Endothelial cell (in vitro differentiated cells): Measurements from ENCODE around the gene IFIT2. TPM values are rescaled to one million over a fixed set of nuclear protein-coding genes. Genes with fewer than 3 reads are reported as not detected.
A peak's percentile ranks its signal among the peaks of the same experiment; 100 is the strongest.

Experiments
- DNase-seq: peaks from one replicate; pipeline ENCODE4 v3.0.0; 2021; ENCODE audit warnings: low spot score
- H3K27ac Mint-ChIP-seq: one replicate; pipeline ENCODE4 v1.8.0; 2021; ENCODE audit warnings: mixed read lengths, inconsistent platforms; ENCODE audit not compliant: unreplicated experiment
- H3K27me3 Mint-ChIP-seq: one replicate; pipeline ENCODE4 v1.8.0; 2021; ENCODE audit warnings: mild to moderate bottlenecking, moderate library complexity, mixed read lengths, inconsistent platforms; ENCODE audit not compliant: unreplicated experiment
- H3K36me3 Mint-ChIP-seq: one replicate; pipeline ENCODE4 v1.8.0; 2021; ENCODE audit warnings: mild to moderate bottlenecking, low read depth, mixed read lengths, inconsistent platforms; ENCODE audit not compliant: unreplicated experiment
- H3K4me1 Mint-ChIP-seq: one replicate; pipeline ENCODE4 v1.8.0; 2021; ENCODE audit warnings: mild to moderate bottlenecking, mixed read lengths, inconsistent platforms; ENCODE audit not compliant: unreplicated experiment
- H3K4me3 Mint-ChIP-seq: one replicate; pipeline ENCODE4 v1.8.0; 2021; ENCODE audit warnings: mild to moderate bottlenecking, mixed read lengths, inconsistent platforms; ENCODE audit not compliant: unreplicated experiment
- H3K9me3 Mint-ChIP-seq: one replicate; pipeline ENCODE4 v1.8.0; 2021; ENCODE audit warnings: mixed read lengths, inconsistent platforms; ENCODE audit not compliant: unreplicated experiment
- total RNA-seq: library from RNA; stranded (reverse); fragmentation: NEBNext Ultra II Directional; extraction: Animal tissue kit (Norgen Biotek cat#: 25700); gene quantifications from one replicate; pipeline ENCODE4 v1.2.1, GENCODE V29; 2021; ENCODE audit not compliant: unreplicated experiment
- TF ChIP-seq, protein P1 (sequence below): fragments of 200-600 bp; sonication (generic); IDR thresholded peaks from one replicate; pipeline ENCODE4 v1.5.0; 2021; ENCODE audit warnings: antibody characterized with exemption; ENCODE audit not compliant: unreplicated experiment

Gene IFIT2
- total RNA-seq, 1 donor from 2014 or later: 0.80 TPM

DNA sequence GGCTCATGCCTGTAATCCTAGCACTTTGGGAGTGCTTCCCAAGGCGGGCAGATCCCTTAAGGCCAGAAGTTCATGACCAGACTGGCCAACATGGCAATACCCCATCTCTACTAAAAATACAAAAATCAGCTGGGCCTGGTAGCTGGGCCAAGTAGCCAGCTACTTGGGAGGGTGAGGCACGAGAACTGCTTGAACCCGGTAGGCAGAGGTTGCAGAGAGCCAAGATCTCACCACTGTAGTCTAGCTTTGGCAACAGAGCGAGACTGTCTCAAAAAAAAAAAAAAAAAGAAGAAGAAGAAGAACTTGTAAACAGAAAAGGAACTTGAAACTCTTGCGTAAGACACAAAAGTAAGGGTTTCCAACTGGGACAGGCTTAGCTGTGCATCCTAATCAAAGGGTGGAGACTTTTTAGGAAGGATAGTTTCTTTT, 5.6 kb upstream of the IFIT2 start:
- Mint-ChIP-seq H3K4me3 (no peak overlapping the region), H3K27ac (no peak overlapping the region), H3K36me3 (peaks cover 7% of the 10 kb centered on the region), H3K9me3 (no peaks in the 10 kb centered on the region), H3K4me1 (peaks cover 12% of the 10 kb centered on the region), H3K27me3 (peaks cover 8% of the 10 kb centered on the region)
- DNase-seq: no peak
- TF ChIP-seq, protein P1, sequence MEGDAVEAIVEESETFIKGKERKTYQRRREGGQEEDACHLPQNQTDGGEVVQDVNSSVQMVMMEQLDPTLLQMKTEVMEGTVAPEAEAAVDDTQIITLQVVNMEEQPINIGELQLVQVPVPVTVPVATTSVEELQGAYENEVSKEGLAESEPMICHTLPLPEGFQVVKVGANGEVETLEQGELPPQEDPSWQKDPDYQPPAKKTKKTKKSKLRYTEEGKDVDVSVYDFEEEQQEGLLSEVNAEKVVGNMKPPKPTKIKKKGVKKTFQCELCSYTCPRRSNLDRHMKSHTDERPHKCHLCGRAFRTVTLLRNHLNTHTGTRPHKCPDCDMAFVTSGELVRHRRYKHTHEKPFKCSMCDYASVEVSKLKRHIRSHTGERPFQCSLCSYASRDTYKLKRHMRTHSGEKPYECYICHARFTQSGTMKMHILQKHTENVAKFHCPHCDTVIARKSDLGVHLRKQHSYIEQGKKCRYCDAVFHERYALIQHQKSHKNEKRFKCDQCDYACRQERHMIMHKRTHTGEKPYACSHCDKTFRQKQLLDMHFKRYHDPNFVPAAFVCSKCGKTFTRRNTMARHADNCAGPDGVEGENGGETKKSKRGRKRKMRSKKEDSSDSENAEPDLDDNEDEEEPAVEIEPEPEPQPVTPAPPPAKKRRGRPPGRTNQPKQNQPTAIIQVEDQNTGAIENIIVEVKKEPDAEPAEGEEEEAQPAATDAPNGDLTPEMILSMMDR: no peak

DNA sequence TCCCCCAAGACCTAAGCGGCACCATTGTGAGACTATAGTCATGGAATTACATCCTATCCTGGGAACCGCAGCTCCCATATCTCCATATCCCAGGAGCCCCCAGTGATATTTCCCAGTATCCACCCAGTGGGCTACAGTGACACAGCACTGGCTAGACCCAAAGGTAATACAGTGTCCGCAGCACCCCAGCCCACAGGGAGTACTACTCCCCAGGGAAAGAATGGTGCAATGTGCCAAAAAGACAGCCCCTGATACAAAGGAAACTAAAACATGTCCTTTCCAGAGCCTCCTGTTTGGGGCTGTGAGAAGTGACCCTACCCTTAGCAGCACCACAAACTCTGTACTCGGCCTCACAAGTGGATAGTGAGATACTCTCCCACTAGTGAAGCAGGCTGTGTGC, 4.5 kb upstream of the IFIT2 start:
- DNase-seq: no peak
- H3K36me3 Mint-ChIP-seq: peaks cover 7% of the 10 kb centered on the region
- TF ChIP-seq, protein P1: no peak
- peaks cover 16% of the 10 kb centered on the region for H3K4me1 Mint-ChIP-seq
- H3K27ac Mint-ChIP-seq: no peak overlapping the region
- H3K27me3 Mint-ChIP-seq: peaks cover 8% of the 10 kb centered on the region
- no peak overlapping the region for H3K4me3 Mint-ChIP-seq
- no peaks in the 10 kb centered on the region for H3K9me3 Mint-ChIP-seq

DNA sequence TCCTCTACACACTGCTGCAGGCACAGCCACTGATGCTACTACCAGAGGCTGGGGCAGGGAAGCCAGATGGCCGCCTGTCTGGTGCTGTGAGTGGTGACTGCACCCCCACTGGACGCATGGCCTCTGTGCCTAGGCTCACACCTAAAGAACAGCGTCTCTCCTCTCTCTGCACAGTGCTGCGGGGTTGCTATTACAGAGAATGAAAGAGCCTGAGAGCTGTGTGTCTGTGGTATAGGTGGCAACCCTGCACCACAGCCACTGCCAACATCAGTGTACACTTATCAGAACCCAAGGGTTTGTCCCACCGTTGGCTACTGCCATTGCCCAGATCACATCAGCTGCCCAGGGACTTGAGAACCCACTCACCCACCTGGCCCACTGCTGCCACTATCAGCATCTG, 4.1 kb upstream of the IFIT2 start:
- H3K9me3 Mint-ChIP-seq: no peaks in the 10 kb centered on the region
- peaks cover 7% of the 10 kb centered on the region for H3K36me3 Mint-ChIP-seq
- peaks cover 8% of the 10 kb centered on the region for H3K27me3 Mint-ChIP-seq
- no peak overlapping the region for H3K27ac Mint-ChIP-seq
- DNase-seq: no peak
- TF ChIP-seq, protein P1: no peak
- H3K4me1 Mint-ChIP-seq: peaks cover 20% of the 10 kb centered on the region
- H3K4me3 Mint-ChIP-seq: no peak overlapping the region

DNA sequence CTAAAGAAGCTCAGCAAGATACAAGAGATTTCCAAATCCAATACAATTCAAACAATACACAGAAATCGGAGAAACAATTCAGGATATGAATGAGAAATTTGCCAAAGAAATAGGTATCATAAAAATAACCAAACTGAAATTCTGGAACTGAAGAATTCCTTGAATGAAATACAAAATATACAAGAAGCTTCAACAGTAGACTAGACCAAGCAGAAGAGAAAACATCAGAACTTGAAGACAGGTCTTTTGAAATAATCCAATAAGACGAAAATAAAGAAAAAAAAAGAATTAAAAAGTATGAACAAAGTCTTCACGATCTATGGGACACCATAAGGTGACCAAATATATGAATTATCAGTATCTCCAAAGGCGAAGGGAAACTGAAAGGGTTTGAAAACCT, 2.8 kb upstream of the IFIT2 start:
- Mint-ChIP-seq H3K27me3 (peaks cover 5% of the 10 kb centered on the region), H3K27ac (no peak overlapping the region), H3K36me3 (no peaks in the 10 kb centered on the region), H3K9me3 (no peaks in the 10 kb centered on the region), H3K4me3 (no peak overlapping the region), H3K4me1 (peaks cover 31% of the 10 kb centered on the region)
- TF ChIP-seq, protein P1: no peak
- no peak for DNase-seq

DNA sequence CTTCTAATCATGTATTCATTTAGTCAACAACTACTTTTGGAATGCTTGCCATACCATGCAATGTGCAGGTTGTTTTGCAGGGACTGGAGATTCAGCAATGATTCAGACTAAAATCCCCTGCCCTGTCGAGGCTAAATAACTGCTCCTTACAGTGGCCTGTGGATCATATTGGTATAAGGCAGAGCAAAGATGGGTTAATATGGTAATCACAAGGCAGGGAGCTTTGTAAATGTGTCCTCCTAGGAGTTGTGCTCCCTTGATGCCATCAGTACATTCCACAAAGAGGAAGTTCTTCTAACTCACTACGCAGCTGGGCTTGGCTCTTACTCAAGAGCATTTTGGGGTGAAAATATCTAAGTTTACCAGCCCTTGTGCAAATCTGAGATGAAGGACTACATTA, 614 bp upstream of the IFIT2 start:
- H3K9me3 Mint-ChIP-seq: no peaks in the 10 kb centered on the region
- H3K36me3 Mint-ChIP-seq: no peaks in the 10 kb centered on the region
- H3K27me3 Mint-ChIP-seq: peaks cover 5% of the 10 kb centered on the region
- peaks cover 25% of the 10 kb centered on the region for H3K4me1 Mint-ChIP-seq
- H3K27ac Mint-ChIP-seq: peak overlapping the region; percentile 55
- H3K4me3 Mint-ChIP-seq: no peak overlapping the region
- no peak for DNase-seq
- TF ChIP-seq, protein P1: no peak
